HepG2 (cell line): Measurements from ENCODE around the gene STX1B. TPM values are rescaled to one million over a fixed set of nuclear protein-coding genes. Genes with fewer than 3 reads are reported as not detected.
A peak's percentile ranks its signal among the peaks of the same experiment; 100 is the strongest.

Experiments
- NFYB ChIP-seq: sonication (generic); formaldehyde crosslinking; IDR thresholded peaks from 2 replicates; pipeline ENCODE4 v1.4.0; 2020; ENCODE audit warnings: missing genetic modification reagents
- PATZ1 ChIP-seq: sonication (generic); formaldehyde crosslinking; IDR thresholded peaks from 2 replicates; pipeline ENCODE4 v1.4.0; 2020; ENCODE audit warnings: missing genetic modification reagents
- PREB ChIP-seq: sonication (generic); formaldehyde crosslinking; IDR thresholded peaks from 2 replicates; pipeline ENCODE4 v1.4.0; 2020; ENCODE audit warnings: missing genetic modification reagents
- SOX6 ChIP-seq, 2 experiments: fragments of 450-650 bp in 1 of 2; sonication (generic) in 1 of 2; formaldehyde crosslinking in 1 of 2; IDR thresholded peaks; 2 replicates each; pipeline versions ENCODE4 v1.4.0 to v1.6.1; 2017 to 2020; ENCODE audit warnings: antibody characterized with exemption in 1 of 2, mild to moderate bottlenecking in 1 of 2, missing genetic modification reagents in 1 of 2
- TCF12 ChIP-seq, 2 experiments: fragments of 450-650 bp in 1 of 2; sonication (generic) in 1 of 2; formaldehyde crosslinking in 1 of 2; IDR thresholded peaks; 2 replicates each; pipeline versions ENCODE4 v1.6.1 to v1.8.0; 2017 to 2022; ENCODE audit warnings: antibody characterized with exemption in 1 of 2, mild to moderate bottlenecking in 1 of 2, missing genetic modification reagents in 1 of 2, moderate library complexity in 1 of 2
- ZMAT3 ChIP-seq: sonication (generic); formaldehyde crosslinking; conservative IDR thresholded peaks from 2 replicates; pipeline ENCODE4 v1.7.0; 2021; ENCODE audit warnings: missing genetic modification reagents
- ZNF136 ChIP-seq: sonication (generic); formaldehyde crosslinking; IDR thresholded peaks from 2 replicates; pipeline ENCODE4 v1.8.1; 2022; ENCODE audit warnings: low read depth, mild to moderate bottlenecking, moderate library complexity, missing genetic modification reagents
- ZNF18 ChIP-seq: sonication (generic); formaldehyde crosslinking; IDR thresholded peaks from 2 replicates; pipeline ENCODE4 v1.8.0; 2022; ENCODE audit warnings: mild to moderate bottlenecking, missing genetic modification reagents; ENCODE audit not compliant: insufficient replicate concordance
- ZNF24 ChIP-seq: fragments of 450-650 bp; IDR thresholded peaks from 2 replicates; pipeline ENCODE4 v1.6.1; 2017; ENCODE audit warnings: antibody characterized with exemption, mild to moderate bottlenecking
- ZNF407 ChIP-seq: sonication (generic); formaldehyde crosslinking; IDR thresholded peaks from one replicate; pipeline ENCODE4 v1.5.1; 2020; ENCODE audit warnings: mild to moderate bottlenecking, missing genetic modification reagents; ENCODE audit errors: not compliant biosample characterization
- ZNF574 ChIP-seq: sonication (generic); formaldehyde crosslinking; IDR thresholded peaks from 2 replicates; pipeline ENCODE4 v1.4.0; 2020; ENCODE audit warnings: missing genetic modification reagents
- polyA plus RNA-seq, 8 experiments: library from polyadenylated mRNA; depleted of rRNA in 3 of 8; stranded (reverse) in 7 of 8; unstranded in 1 of 8; fragments of >200 nt; fragmentation: Illumina TruSeq in 4 of 8; extraction: Trizol in 4 of 8; gene quantifications; 2 replicates each; pipeline versions ENCODE4 v1.2.1 to v1.2.3, GENCODE V29; 2011 to 2016; ENCODE audit warnings: low read depth in 4 of 8, missing spikeins in 1 of 8, mixed read lengths in 1 of 8; ENCODE audit not compliant: insufficient read depth in 1 of 8
- total RNA-seq, 5 experiments: library from RNA; depleted of rRNA; stranded (reverse); fragments of >200 nt; fragmentation: Illumina TruSeq; extraction: Trizol; gene quantifications; 2 replicates each; pipeline ENCODE4 v1.2.3, GENCODE V29; 2016; ENCODE audit warnings: low read depth in 1 of 5

The STX1B gene
- total and polyA plus RNA-seq, 2 of the 13 experiments (the other 11 are each of a cell fraction or from before 2014, with no cell fraction given), result 2.1 to 3.0 TPM

GRCh38 chr16:30996324-30996984, 14.0 kb downstream of the STX1B start (continued):
- peak; percentile 29; the same call in 1 of the 2 replicates for TF ChIP-seq ZNF136 (CRISPR knock-in tag)
- TF ChIP-seq PATZ1, result peak; percentile 92
- no peak for TF ChIP-seq ZMAT3 (CRISPR knock-in tag)
- TF ChIP-seq SOX6 (IDR thresholded peaks at IDR 0.05), result no peak
- TF ChIP-seq SOX6 (CRISPR knock-in tag; IDR thresholded peaks at IDR 0.05), result peak; percentile 13; the same call in 1 of the 2 replicates
- no peak for TF ChIP-seq ZNF24
- TF ChIP-seq ZNF574, result peak; percentile 31; the same call in 1 of the 2 replicates
- TF ChIP-seq ZNF407, result no peak
- no peak for TF ChIP-seq PREB (CRISPR knock-in tag)
- TF ChIP-seq ZNF18, result no peak
- TF ChIP-seq NFYB (CRISPR knock-in tag), result no peak
- TF ChIP-seq TCF12 (IDR thresholded peaks at IDR 0.05), result no peak
- TF ChIP-seq TCF12 (CRISPR knock-in tag; IDR thresholded peaks at IDR 0.05), result no peak
